Right lobe of liver (tissue), 4 donors: ENCODE results near the gene CNBD2.

ENCODE experiments used
- POLR2A ChIP-seq: fragments of 450-650 bp; IDR thresholded peaks from one replicate; pipeline ENCODE4 v1.6.1; 2017; ENCODE audit warnings: antibody characterized with exemption, mild to moderate bottlenecking
- TF ChIP-seq, protein P1 (sequence below), 4 donors: fragments of 200-600 bp in 3 of 4; fragments of 450-650 bp in 1 of 4; IDR thresholded peaks; one replicate each; pipeline versions ENCODE4 v1.5.1 to v1.8.0; 2016 to 2022; ENCODE audit warnings: antibody characterized with exemption in 4 of 4, mild to moderate bottlenecking in 2 of 4
- donor health status: DM: no; HTN: no; CAD: no.
- donor health status: DM: no; HTN: no; CAD: no.
- donor health status: DM: no; HTN: yes; CAD: no.

- TF ChIP-seq, protein P1, sequence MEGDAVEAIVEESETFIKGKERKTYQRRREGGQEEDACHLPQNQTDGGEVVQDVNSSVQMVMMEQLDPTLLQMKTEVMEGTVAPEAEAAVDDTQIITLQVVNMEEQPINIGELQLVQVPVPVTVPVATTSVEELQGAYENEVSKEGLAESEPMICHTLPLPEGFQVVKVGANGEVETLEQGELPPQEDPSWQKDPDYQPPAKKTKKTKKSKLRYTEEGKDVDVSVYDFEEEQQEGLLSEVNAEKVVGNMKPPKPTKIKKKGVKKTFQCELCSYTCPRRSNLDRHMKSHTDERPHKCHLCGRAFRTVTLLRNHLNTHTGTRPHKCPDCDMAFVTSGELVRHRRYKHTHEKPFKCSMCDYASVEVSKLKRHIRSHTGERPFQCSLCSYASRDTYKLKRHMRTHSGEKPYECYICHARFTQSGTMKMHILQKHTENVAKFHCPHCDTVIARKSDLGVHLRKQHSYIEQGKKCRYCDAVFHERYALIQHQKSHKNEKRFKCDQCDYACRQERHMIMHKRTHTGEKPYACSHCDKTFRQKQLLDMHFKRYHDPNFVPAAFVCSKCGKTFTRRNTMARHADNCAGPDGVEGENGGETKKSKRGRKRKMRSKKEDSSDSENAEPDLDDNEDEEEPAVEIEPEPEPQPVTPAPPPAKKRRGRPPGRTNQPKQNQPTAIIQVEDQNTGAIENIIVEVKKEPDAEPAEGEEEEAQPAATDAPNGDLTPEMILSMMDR (IDR thresholded peaks at IDR 0.05) = peak; percentile 90 to 99 (median 99)
- peak; percentile 89 for TF ChIP-seq POLR2A
Observed at GRCh38 chr20:35954200-35954906, 14.0 kb upstream of the CNBD2 start, which contains the start of gene SCAND1.
